H9 (cell line): Measurements from ENCODE around the gene CHTOP. TPM values are rescaled to one million over a fixed set of nuclear protein-coding genes. Genes with fewer than 3 reads are reported as not detected.

Experiments used
- DNase-seq: peaks from one replicate; pipeline ENCODE4 v3.0.0-alpha.2; 2017
- H2AFZ ChIP-seq: one replicate; pipeline ENCODE4 v1.6.1; 2013; ENCODE audit warnings: mild to moderate bottlenecking, low read length, control low read depth, moderate library complexity
- H2AK5ac ChIP-seq: 2 replicates; pipeline ENCODE4 v1.6.1; 2013; ENCODE audit warnings: low read length, control low read depth, mixed read lengths; ENCODE audit not compliant: insufficient read length
- H2BK120ac ChIP-seq: one replicate; pipeline ENCODE4 v1.6.1; 2013; ENCODE audit warnings: low read depth, mild to moderate bottlenecking, low read length, control low read depth, inconsistent platforms; ENCODE audit not compliant: poor library complexity, severe bottlenecking
- H2BK12ac ChIP-seq: 2 replicates; pipeline ENCODE4 v1.6.1; 2013; ENCODE audit warnings: low read length, control low read depth, mixed read lengths, low read depth; ENCODE audit not compliant: insufficient read length
- H2BK15ac ChIP-seq: 2 replicates; pipeline ENCODE4 v1.6.1; 2013; ENCODE audit warnings: low read depth, low read length, control low read depth
- H2BK20ac ChIP-seq: one replicate; pipeline ENCODE4 v1.6.1; 2013; ENCODE audit warnings: low read depth, mild to moderate bottlenecking, low read length, control low read depth, inconsistent platforms; ENCODE audit not compliant: poor library complexity, severe bottlenecking
- H2BK5ac ChIP-seq: 2 replicates; pipeline ENCODE4 v1.6.1; 2013; ENCODE audit warnings: low read length, control low read depth, mixed read lengths; ENCODE audit not compliant: insufficient read length
- H3K14ac ChIP-seq: 2 replicates; pipeline ENCODE4 v1.6.1; 2013; ENCODE audit warnings: low read length, control low read depth; ENCODE audit not compliant: insufficient read depth
- H3K18ac ChIP-seq: 2 replicates; pipeline ENCODE4 v1.6.1; 2013; ENCODE audit warnings: low read depth, mild to moderate bottlenecking, mixed read lengths, low read length, control low read depth; ENCODE audit not compliant: insufficient read length
- H3K23ac ChIP-seq: 2 replicates; pipeline ENCODE4 v1.6.1; 2013; ENCODE audit warnings: low read length, control low read depth, mixed read lengths, low read depth; ENCODE audit not compliant: insufficient read length
- H3K23me2 ChIP-seq: 2 replicates; pipeline ENCODE4 v1.6.1; 2013; ENCODE audit warnings: low read depth, mild to moderate bottlenecking, mixed read lengths, low read length, control low read depth; ENCODE audit not compliant: insufficient read length, poor library complexity, severe bottlenecking
- H3K27ac ChIP-seq: 2 replicates; pipeline ENCODE4 v1.5.1; 2013; ENCODE audit warnings: low read length, control low read depth, mixed read lengths, low read depth; ENCODE audit not compliant: insufficient read length
- H3K27me3 ChIP-seq: 2 replicates; pipeline ENCODE4 v1.6.1; 2013; ENCODE audit warnings: low read length, control low read depth, inconsistent platforms; ENCODE audit not compliant: insufficient read depth
- H3K4ac ChIP-seq: 2 replicates; pipeline ENCODE4 v1.6.1; 2013; ENCODE audit warnings: low read depth, mild to moderate bottlenecking, control low read depth, inconsistent platforms, low read length, moderate library complexity
- H3K4me1 ChIP-seq: 2 replicates; pipeline ENCODE4 v1.6.1; 2013; ENCODE audit warnings: low read length, control low read depth, inconsistent platforms; ENCODE audit not compliant: insufficient read depth
- H3K4me2 ChIP-seq: 2 replicates; pipeline ENCODE4 v1.6.1; 2013; ENCODE audit warnings: low read length, control low read depth, mixed read lengths; ENCODE audit not compliant: insufficient read length, insufficient read depth
- H3K56ac ChIP-seq: 2 replicates; pipeline ENCODE4 v1.6.1; 2013; ENCODE audit warnings: low read depth, mild to moderate bottlenecking, mixed read lengths, low read length, control low read depth; ENCODE audit not compliant: insufficient read length
- H3K79me1 ChIP-seq: 2 replicates; pipeline ENCODE4 v1.6.1; 2013; ENCODE audit warnings: low read depth, mild to moderate bottlenecking, moderate library complexity, low read length, control low read depth, inconsistent platforms; ENCODE audit not compliant: insufficient read depth, poor library complexity, severe bottlenecking
- H3K79me2 ChIP-seq: 2 replicates; pipeline ENCODE4 v1.6.1; 2013; ENCODE audit warnings: low read length, control low read depth, inconsistent platforms; ENCODE audit not compliant: insufficient read depth
- H3K9ac ChIP-seq: 2 replicates; pipeline ENCODE4 v1.6.1; 2013; ENCODE audit warnings: low read length, control low read depth, mixed read lengths; ENCODE audit not compliant: insufficient read length; ENCODE audit errors: extremely low read depth
- H3K9me3 ChIP-seq: one replicate; pipeline ENCODE4 v1.6.1; 2013; ENCODE audit warnings: low read depth, low read length, inconsistent platforms; ENCODE audit not compliant: control insufficient read depth
- H3T11ph ChIP-seq: one replicate; pipeline ENCODE4 v1.6.1; 2013; ENCODE audit warnings: mild to moderate bottlenecking, low read length, control low read depth, inconsistent platforms
- H4K20me1 ChIP-seq: one replicate; pipeline ENCODE4 v1.6.1; 2013; ENCODE audit not compliant: control insufficient read depth, insufficient read length, insufficient read depth
- H4K5ac ChIP-seq: 2 replicates; pipeline ENCODE4 v1.6.1; 2013; ENCODE audit warnings: low read depth, mild to moderate bottlenecking, mixed read lengths, low read length, control low read depth; ENCODE audit not compliant: insufficient read length
- H4K8ac ChIP-seq: replicated peaks from 2 replicates; pipeline ENCODE4 v1.6.1; 2013; ENCODE audit warnings: low read length, control low read depth, mixed read lengths, low read depth; ENCODE audit not compliant: insufficient read length
- H4K91ac ChIP-seq: 2 replicates; pipeline ENCODE4 v1.6.1; 2013; ENCODE audit warnings: low read depth, mild to moderate bottlenecking, moderate library complexity, mixed read lengths, low read length, control low read depth; ENCODE audit not compliant: insufficient read length
- H3K27ac Mint-ChIP-seq, 3 experiments: 2 replicates in 2 of 3; 3 replicates in 1 of 3; pipeline ENCODE4 v1.8.0; 2020 to 2021; ENCODE audit warnings: mixed read lengths in 3 of 3, mild to moderate bottlenecking in 1 of 3, moderate library complexity in 1 of 3
- H3K27me3 Mint-ChIP-seq: 2 replicates; pipeline ENCODE4 v1.8.0; 2021; ENCODE audit warnings: low read depth, mild to moderate bottlenecking, moderate library complexity, mixed read lengths
- H3K36me3 Mint-ChIP-seq, 3 experiments: 2 replicates in 2 of 3; 3 replicates in 1 of 3; pipeline ENCODE4 v1.8.0; 2020 to 2021; ENCODE audit warnings: low read depth in 3 of 3, mixed read lengths in 3 of 3; ENCODE audit not compliant: insufficient read depth in 1 of 3
- H3K4me1 Mint-ChIP-seq, 2 experiments: 2 replicates each; pipeline ENCODE4 v1.8.0; 2020; ENCODE audit warnings: mixed read lengths in 2 of 2
- H3K4me3 Mint-ChIP-seq, 2 experiments: 2 replicates in 1 of 2; 3 replicates in 1 of 2; pipeline ENCODE4 v1.8.0; 2020 to 2021; ENCODE audit warnings: mild to moderate bottlenecking in 2 of 2, mixed read lengths in 2 of 2, moderate library complexity in 1 of 2
- H3K9me3 Mint-ChIP-seq, 2 experiments: 2 replicates in 1 of 2; 3 replicates in 1 of 2; pipeline ENCODE4 v1.8.0; 2020; ENCODE audit warnings: mild to moderate bottlenecking in 2 of 2, mixed read lengths in 2 of 2, moderate library complexity in 1 of 2
- CTCF ChIP-seq: fragments of 200-600 bp; sonication (generic); conservative IDR thresholded peaks from 3 replicates; pipeline ENCODE4 v1.8.0; 2021; ENCODE audit warnings: antibody characterized with exemption, mild to moderate bottlenecking
- WGBS: extraction: QIAGEN DNeasy Blood & Tissue Kit; methylation state at CpG from one replicate; pipeline ENCODE4 v1.1.7; 2013; ENCODE audit warnings: missing lambda C conversion rate, low lambda C conversion rate, mixed read lengths; ENCODE audit not compliant: insufficient read length; ENCODE audit errors: extremely low coverage; 5-methylcytosine and 5-hydroxymethylcytosine counted together
- total RNA-seq: library from RNA; stranded (reverse); gene quantifications from 2 replicates; pipeline ENCODE4 v1.2.1, GENCODE V29; 2021

Gene CHTOP
- total RNA-seq, 1 experiment from 2014 or later = 126 TPM

GRCh38 chr1:153652805-153653500, 19.1 kb downstream of the CHTOP start:
- no peak overlapping the region for H3K27ac Mint-ChIP-seq
- Histone ChIP-seq H3K23ac (no peak overlapping the region), H4K20me1 (no peaks in the 10 kb centered on the region), H4K5ac (no peak overlapping the region), H3K56ac (no peak overlapping the region), H4K91ac (no peak overlapping the region), H2AK5ac (no peak overlapping the region), H3K79me2 (no peaks in the 10 kb centered on the region), H2AFZ (no peak overlapping the region), H4K8ac (no peak overlapping the region), H2BK12ac (no peak overlapping the region), H3K23me2 (no peaks in the 10 kb centered on the region), H2BK15ac (no peak overlapping the region), H3K27me3 (no peaks in the 10 kb centered on the region), H2BK20ac (no peak overlapping the region), H3K79me1 (no peaks in the 10 kb centered on the region), H3T11ph (no peak overlapping the region), H2BK120ac (no peak overlapping the region), H3K4me1 (no peaks in the 10 kb centered on the region), H3K4me2 (no peak overlapping the region), H3K4ac (no peak overlapping the region), H3K9ac (no peak overlapping the region), H3K14ac (no peak overlapping the region; the same call in 1 of the 2 replicates), H3K9me3 (no peaks in the 10 kb centered on the region), H3K27ac (no peak overlapping the region), H2BK5ac (no peak overlapping the region), H3K18ac (no peak overlapping the region)
- H3K4me1 Mint-ChIP-seq = peaks cover under 1% of the 10 kb centered on the region in 2 experiments; a peak in 1 of 4 replicates
- no peak overlapping the region for H3K4me3 Mint-ChIP-seq
- WGBS = no CpG with 5 or more reads among the region's 3 CpGs
- peaks cover 4% of the 10 kb centered on the region; the same call in 1 of the 2 replicates for H3K27me3 Mint-ChIP-seq
- no peak for TF ChIP-seq CTCF
- H3K9me3 Mint-ChIP-seq = no peaks in the 10 kb centered on the region; a peak in 1 of 5 replicates
- no peak for DNase-seq
- H3K36me3 Mint-ChIP-seq = no peaks in the 10 kb centered on the region
